BJ (cell line): ENCODE data around the gene BCKDHA. TPM values are rescaled to one million over a fixed set of nuclear protein-coding genes. Genes with fewer than 3 reads are reported as not detected.

ENCODE experiments used
- CTCF ChIA-PET: fragments of 350-600 bp; formaldehyde crosslinking; extraction: SDS; loops from one replicate; lab custom pipeline; 2021; ENCODE audit warnings: antibody characterized with exemption, inconsistent platforms; lab: Yijun Ruan, JAX
- POLR2A ChIA-PET: fragments of 300-600 bp; sonication (Branson Sonifier 250); formaldehyde crosslinking; extraction: SDS; loops from one replicate; lab custom pipeline; 2021; ENCODE audit warnings: antibody characterized with exemption; lab: Charles Lee
- DNase-seq: peaks from one replicate; pipeline ENCODE4 v3.0.0-alpha.2; 2011; ENCODE audit warnings: low read depth
- H3K27me3 ChIP-seq: 2 replicates; pipeline ENCODE4 v1.6.0; 2011; ENCODE audit warnings: low read length; ENCODE audit not compliant: control insufficient read depth, insufficient read depth
- H3K36me3 ChIP-seq: 2 replicates; pipeline ENCODE4 v1.5.1; 2011; ENCODE audit warnings: low read length; ENCODE audit not compliant: control insufficient read depth, insufficient read depth
- H3K4me3 ChIP-seq: 2 replicates; pipeline ENCODE4 v1.5.1; 2011; ENCODE audit warnings: low read depth, mild to moderate bottlenecking, control low read depth, low read length
- polyA plus RNA-seq: library from polyadenylated mRNA; depleted of rRNA; stranded (reverse); fragments of >200 nt; gene quantifications from 2 replicates; pipeline ENCODE4 v1.2.3, GENCODE V29; 2011
- TF ChIP-seq, protein P1 (sequence below): IDR thresholded peaks from 2 replicates; pipeline ENCODE4 v1.5.1; 2011; ENCODE audit warnings: low read depth, mild to moderate bottlenecking, control low read depth, inconsistent platforms, low read length, moderate library complexity; ENCODE audit not compliant: insufficient read depth

Gene BCKDHA
- polyA plus RNA-seq, 1 experiment: 24.2 TPM

DNA sequence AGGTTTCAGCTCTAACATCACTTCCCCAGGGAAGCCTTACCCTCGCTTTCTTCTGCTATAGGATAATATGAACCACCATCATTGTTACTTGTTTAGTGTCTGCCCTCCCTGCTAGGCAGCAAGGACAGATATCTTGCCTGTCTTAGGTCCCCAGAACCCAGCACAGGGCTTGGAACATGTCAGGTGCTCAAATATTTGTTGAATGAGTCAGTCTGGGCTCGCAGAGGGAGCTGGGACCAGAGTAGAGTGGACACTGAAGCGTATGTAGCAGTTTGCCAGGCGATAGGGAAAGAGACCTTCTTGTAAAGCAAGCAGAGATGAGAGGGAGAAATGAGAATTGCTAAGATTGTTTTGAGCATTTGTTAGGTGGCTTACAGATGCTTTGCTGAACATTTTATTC is 11.7 kb downstream of the BCKDHA start:
- Histone ChIP-seq H3K27me3 (no peaks in the 10 kb centered on the region), H3K36me3 (peaks cover 16% of the 10 kb centered on the region), H3K4me3 (no peak overlapping the region)
- ChIA-PET POLR2A (no interaction called here), CTCF (interaction anchor here (1.4 kb wide), 1 partner anchor 20 kb away, joined by 3 read pairs; no protein-coding TSS in a partner anchor)
- no peak for DNase-seq
- TF ChIP-seq, protein P1, sequence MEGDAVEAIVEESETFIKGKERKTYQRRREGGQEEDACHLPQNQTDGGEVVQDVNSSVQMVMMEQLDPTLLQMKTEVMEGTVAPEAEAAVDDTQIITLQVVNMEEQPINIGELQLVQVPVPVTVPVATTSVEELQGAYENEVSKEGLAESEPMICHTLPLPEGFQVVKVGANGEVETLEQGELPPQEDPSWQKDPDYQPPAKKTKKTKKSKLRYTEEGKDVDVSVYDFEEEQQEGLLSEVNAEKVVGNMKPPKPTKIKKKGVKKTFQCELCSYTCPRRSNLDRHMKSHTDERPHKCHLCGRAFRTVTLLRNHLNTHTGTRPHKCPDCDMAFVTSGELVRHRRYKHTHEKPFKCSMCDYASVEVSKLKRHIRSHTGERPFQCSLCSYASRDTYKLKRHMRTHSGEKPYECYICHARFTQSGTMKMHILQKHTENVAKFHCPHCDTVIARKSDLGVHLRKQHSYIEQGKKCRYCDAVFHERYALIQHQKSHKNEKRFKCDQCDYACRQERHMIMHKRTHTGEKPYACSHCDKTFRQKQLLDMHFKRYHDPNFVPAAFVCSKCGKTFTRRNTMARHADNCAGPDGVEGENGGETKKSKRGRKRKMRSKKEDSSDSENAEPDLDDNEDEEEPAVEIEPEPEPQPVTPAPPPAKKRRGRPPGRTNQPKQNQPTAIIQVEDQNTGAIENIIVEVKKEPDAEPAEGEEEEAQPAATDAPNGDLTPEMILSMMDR: no peak

DNA sequence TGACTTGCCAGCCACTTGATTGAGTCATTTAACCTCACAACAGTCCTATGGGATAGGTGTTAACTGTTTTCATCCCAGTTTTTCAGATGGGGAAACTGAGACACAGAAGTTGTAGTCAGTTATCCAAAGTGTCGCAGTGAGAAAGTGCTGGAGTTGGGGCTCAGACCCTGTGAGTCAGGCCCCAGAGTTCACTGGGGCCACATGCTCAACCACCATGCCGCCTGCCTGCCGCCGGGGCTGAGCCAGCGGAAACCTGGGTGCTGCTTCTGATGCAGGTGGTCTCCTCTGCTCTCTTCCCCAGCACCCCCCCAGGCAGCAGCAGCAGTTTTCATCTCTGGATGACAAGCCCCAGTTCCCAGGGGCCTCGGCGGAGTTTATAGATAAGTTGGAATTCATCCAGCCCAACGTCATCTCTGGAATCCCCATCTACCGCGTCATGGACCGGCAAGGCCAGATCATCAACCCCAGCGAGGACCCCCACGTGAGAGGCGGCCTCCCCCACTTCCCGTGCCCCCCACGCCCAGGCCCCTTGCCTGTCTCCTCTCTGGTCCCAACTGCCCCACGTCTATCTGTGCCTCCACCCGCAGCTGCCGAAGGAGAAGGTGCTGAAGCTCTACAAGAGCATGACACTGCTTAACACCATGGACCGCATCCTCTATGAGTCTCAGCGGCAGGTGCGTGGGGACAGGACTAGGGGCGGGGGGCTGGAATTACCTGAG is 12.9 kb downstream of the BCKDHA start:
- ChIA-PET POLR2A (no interaction called here), CTCF (interaction anchor here (1.4 kb wide), 1 partner anchor 18 kb away, joined by 3 read pairs; no protein-coding TSS in a partner anchor)
- H3K4me3 ChIP-seq: no peak overlapping the region
- no peaks in the 10 kb centered on the region for H3K27me3 ChIP-seq
- no peak for DNase-seq
- peaks cover 22% of the 10 kb centered on the region for H3K36me3 ChIP-seq
- TF ChIP-seq, protein P1: no peak

DNA sequence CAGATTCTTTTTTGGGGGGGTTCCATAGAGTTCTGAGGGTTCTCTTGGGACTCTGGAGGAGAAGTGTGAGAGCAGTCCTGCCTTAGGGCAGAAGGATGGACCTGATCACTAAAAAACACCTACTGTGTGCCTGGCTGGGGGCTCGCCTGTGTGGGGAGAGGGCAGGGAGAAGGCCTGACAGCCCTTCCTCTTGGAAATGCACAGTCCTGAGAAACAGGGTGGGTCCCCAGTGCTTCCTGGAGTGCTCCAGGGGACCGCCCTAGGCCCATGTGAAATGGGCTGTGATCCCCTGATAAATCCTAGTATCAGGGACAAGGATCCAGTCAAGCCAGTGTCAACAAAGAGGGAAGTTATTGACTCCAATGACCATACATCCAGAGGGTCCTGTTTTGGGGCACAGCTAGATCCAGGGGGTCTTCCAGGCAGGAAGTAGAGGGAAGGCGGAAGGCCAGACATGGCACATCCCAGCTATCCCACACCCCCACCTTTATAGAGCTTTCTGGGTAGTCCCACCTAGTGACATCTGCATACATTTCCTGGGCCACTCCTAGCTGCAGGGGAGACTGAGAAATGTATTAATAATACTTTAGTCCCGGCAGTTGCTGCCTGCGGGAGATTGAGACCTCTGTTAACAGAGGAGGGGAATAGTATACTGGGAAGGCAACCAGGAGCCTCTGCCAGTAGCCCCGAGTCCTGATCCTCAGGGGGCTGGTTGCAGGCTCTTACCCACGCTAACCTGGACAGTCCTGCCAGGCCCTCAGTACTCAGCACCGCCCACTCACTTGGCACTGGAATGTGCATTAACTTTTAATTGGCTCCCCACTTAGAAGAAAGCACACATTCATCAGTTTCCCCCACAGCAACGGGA is 13.7 kb downstream of the BCKDHA start:
- TF ChIP-seq, protein P1: no peak
- Histone ChIP-seq H3K4me3 (no peak overlapping the region), H3K27me3 (no peaks in the 10 kb centered on the region), H3K36me3 (peaks cover 25% of the 10 kb centered on the region)
- CTCF ChIA-PET: no interaction called here
- POLR2A ChIA-PET: no interaction called here
- DNase-seq: no peak

DNA sequence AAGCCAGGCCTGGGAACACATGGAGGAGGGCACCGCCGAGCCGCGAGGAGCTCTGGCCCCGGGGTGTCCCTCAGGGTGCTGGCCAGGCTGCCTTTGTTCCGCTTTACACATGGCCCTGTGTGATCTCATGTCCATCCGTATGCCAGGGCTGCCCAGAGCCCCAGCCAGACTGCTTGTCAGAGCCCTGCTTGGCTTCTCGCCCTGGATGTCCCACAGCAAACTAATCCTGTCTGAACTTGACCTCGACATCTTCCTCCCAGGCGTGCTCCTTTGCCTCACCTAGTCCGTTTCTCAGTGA is 14.3 kb downstream of the BCKDHA start:
- POLR2A ChIA-PET: no interaction called here
- H3K4me3 ChIP-seq: no peak overlapping the region
- peaks cover 26% of the 10 kb centered on the region for H3K36me3 ChIP-seq
- H3K27me3 ChIP-seq: no peaks in the 10 kb centered on the region
- no peak for DNase-seq
- CTCF ChIA-PET: no interaction called here
- TF ChIP-seq, protein P1: no peak

DNA sequence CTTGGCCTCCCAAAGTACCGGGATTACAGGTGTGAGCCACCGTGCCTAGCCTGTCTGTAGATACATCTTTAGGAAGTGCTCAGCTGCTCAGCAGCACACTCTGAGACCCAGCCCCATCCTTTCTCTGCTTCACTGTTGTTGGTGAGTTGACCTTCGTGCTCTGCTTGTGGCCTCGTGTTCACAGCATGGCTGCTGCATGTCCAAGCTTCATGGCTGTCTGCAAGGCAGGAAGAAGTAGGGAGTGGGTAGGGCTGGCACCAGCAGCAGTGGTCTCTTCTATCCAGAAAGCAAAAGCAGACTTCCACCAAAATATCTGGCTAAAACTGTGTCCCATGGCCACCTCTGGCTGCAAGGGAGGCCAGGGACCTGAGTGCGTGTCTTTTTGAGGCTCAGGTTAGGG is 15.3 kb downstream of the BCKDHA start:
- ChIA-PET CTCF (no interaction called here), POLR2A (no interaction called here)
- Histone ChIP-seq H3K4me3 (no peak overlapping the region), H3K36me3 (peaks cover 26% of the 10 kb centered on the region), H3K27me3 (no peaks in the 10 kb centered on the region)
- DNase-seq: no peak
- TF ChIP-seq, protein P1: no peak
